GM21526 (cell line): ENCODE measurements around the gene VPS13D.

Experiments used
- ATAC-seq: cut with Tn5 transposase; IDR thresholded peaks from one replicate; pipeline ENCODE4 v1.9.1; 2021; ENCODE audit warnings: moderate library complexity; ENCODE audit not compliant: unreplicated experiment, low FRiP score

Gene VPS13D

DNA sequence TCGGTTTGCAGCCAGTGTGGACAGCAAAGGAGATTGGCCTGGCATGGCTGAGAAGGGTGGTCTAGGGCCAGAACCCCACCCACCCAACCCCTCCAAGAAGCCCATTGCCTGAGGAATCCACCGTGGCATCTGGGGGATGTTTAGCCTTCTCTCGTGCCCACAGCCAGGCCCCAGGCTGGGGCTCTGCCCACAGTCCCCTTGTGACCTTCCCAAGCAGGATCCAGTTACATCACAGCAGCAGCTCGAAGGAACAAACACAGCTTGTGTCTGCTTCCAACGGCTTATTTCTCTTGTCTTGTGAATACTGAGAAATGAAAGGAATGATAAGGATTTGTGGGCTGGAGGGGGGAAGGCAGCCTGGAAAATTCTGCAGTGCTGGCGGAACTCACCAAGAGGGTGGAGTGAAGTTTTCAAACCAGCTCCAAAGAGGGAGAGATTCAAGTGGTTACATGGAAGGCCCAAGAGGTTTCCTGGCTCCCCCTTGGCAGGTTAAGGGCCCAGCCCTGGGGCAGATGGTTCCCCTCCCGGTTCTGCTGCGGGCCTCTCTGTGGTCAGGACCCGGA is 326.6 kb downstream of the VPS13D start:
- ATAC-seq: no peak

DNA sequence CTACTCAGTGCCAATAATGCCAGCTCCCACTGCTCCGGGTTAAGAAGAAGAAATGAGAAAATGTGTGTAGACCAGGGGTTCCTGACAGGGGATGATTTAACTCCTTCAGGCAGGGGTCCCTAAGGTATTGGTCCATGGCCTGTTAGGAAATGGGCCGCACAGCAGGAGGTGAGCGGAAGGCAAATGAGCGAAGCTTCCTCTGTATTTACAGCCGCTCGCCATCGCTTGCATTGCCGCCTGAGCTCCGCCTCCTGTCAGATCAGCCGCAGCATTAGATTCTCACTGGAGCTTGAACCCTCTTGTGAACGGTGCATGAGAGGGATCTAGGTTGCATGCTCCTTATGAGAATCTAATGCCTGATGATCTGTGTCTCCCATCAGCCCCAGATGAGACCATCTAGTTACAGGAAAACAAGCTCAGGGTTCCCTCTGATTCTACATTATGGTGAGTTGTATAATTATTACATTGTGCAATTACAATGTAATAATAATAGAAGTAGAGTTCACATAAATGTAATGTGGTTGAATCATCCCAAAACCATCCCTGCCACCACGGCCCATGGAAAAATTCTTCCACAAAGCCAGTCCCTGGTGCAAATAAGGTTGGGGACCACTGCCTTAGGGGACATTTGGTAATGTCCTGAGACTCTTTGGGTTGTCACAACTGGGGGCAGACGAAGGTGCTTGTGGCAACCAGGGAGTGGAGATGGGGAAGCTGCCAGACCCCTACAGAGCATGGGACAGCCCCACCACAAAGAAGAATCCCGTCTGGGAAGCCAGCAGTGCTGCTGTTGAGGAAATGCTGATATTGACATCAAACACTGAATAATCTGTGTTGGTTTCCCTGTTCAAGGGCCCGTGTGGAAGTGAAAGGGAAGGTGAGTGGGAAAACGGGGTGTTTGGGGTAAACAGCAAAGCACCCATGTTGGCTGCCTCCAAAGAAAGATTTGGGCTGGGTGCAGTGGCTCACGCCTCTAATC is 327.4 kb downstream of the VPS13D start:
- no peak for ATAC-seq

DNA sequence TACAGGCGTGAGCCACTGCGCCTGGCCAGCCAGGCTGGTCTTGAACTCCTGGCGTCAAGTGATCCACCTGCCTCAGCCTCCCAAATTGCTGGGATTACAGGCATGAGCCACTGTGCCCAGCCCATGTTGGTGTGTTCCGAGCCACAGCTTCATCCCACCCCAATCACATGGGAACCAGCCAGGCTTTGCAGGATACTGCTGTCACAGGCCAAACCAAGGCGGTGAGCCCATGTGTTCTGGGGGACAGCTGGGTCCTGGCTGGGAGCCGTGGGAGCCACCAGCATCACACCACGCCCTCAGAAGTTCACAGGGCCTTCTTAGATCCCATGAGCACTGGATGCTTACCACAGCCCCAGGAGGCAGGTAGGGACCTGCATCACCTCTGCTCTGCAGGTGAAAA is 331.3 kb downstream of the VPS13D start:
- ATAC-seq: no peak
